ENCODE results near the gene TOP1. TPM values are rescaled to one million over a fixed set of nuclear protein-coding genes. Genes with fewer than 3 reads are reported as not detected.
A peak's percentile ranks its signal among the peaks of the same experiment; 100 is the strongest.

Gene TOP1
- total RNA-seq, 2 donors from 2014 or later, result 19.7 to 21.2 TPM

- H3K36me3 ChIP-seq, result no peaks in the 10 kb centered on the region
- H3K27ac ChIP-seq, result no peak overlapping the region
- TF ChIP-seq, protein P1, sequence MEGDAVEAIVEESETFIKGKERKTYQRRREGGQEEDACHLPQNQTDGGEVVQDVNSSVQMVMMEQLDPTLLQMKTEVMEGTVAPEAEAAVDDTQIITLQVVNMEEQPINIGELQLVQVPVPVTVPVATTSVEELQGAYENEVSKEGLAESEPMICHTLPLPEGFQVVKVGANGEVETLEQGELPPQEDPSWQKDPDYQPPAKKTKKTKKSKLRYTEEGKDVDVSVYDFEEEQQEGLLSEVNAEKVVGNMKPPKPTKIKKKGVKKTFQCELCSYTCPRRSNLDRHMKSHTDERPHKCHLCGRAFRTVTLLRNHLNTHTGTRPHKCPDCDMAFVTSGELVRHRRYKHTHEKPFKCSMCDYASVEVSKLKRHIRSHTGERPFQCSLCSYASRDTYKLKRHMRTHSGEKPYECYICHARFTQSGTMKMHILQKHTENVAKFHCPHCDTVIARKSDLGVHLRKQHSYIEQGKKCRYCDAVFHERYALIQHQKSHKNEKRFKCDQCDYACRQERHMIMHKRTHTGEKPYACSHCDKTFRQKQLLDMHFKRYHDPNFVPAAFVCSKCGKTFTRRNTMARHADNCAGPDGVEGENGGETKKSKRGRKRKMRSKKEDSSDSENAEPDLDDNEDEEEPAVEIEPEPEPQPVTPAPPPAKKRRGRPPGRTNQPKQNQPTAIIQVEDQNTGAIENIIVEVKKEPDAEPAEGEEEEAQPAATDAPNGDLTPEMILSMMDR (IDR thresholded peaks at IDR 0.05), result no peak
- no peaks in the 10 kb centered on the region for H3K27me3 ChIP-seq
- peaks cover 0 to 69% of the 10 kb centered on the region in 2 donors for H3K4me1 ChIP-seq
- no peak overlapping the region for H3K4me3 ChIP-seq
- DNase-seq (ENCODE audit: low spot score), result no peak
- no peaks in the 10 kb centered on the region for H3K9me3 ChIP-seq
These were observed 10.3 kb downstream of the TOP1 start for GRCh38 chr20:41038878-41039404.

GRCh38 chr20:41040855-41041254 is 12.2 kb downstream of the TOP1 start:
- peaks cover 0 to 66% of the 10 kb centered on the region in 2 donors for H3K4me1 ChIP-seq
- H3K4me3 ChIP-seq, result no peak overlapping the region
- no peak for DNase-seq (ENCODE audit: low spot score)
- H3K27ac ChIP-seq, result no peak overlapping the region
- TF ChIP-seq, protein P1 (IDR thresholded peaks at IDR 0.05), result no peak
- H3K27me3 ChIP-seq, result no peaks in the 10 kb centered on the region
- no peaks in the 10 kb centered on the region for H3K36me3 ChIP-seq
- H3K9me3 ChIP-seq, result no peaks in the 10 kb centered on the region

- Histone ChIP-seq H3K27me3 (no peaks in the 10 kb centered on the region), H3K27ac (no peak overlapping the region), H3K4me3 (no peak overlapping the region), H3K9me3 (no peaks in the 10 kb centered on the region), H3K36me3 (no peaks in the 10 kb centered on the region), H3K4me1 (peaks cover 0 to 68% of the 10 kb centered on the region in 2 donors)
- no peak for DNase-seq (ENCODE audit: low spot score)
- TF ChIP-seq, protein P1 (IDR thresholded peaks at IDR 0.05), result no peak
These were observed 13.1 kb downstream of the TOP1 start for GRCh38 chr20:41041693-41042092.

DNA sequence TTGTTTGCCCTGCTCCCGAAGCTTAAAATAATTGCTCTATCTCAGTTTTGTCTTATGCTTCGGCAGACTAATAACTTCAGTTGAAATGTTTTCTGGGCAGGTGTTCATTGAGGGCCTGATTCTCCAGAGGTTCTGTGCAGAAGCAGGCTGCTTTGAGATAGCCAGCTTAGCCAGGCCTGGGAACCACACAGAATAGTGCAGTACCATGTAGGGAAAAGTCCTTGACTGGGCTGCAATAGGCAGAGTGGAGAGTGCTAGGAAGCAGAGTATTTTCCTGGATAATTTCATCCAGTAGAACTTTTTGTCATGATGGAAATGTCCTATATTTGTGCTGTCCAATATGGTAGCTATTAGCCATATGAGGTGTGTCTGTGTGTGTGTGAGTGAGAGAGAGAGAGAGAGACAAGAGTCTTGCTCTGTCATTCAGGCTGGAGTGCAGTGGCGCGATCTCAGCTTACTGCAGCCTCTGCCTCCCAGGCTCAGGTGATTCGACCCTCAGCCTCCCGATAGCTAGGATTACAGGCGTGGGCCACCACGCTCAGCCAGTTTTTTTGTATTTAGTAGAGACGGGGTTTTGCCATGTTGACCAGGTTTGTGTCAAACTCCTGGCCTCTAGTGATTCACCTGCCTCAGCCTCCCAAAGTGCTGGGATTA is 15.9 kb downstream of the TOP1 start:
- TF ChIP-seq, protein P1 (IDR thresholded peaks at IDR 0.05), result no peak
- Histone ChIP-seq H3K27me3 (no peaks in the 10 kb centered on the region), H3K9me3 (no peaks in the 10 kb centered on the region), H3K36me3 (no peaks in the 10 kb centered on the region), H3K4me3 (no peak overlapping the region), H3K27ac (peak overlapping the region in 1 of 2 donors; percentile 24), H3K4me1 (peaks cover 0 to 82% of the 10 kb centered on the region in 2 donors)
- no peak for DNase-seq (ENCODE audit: low spot score)

DNA sequence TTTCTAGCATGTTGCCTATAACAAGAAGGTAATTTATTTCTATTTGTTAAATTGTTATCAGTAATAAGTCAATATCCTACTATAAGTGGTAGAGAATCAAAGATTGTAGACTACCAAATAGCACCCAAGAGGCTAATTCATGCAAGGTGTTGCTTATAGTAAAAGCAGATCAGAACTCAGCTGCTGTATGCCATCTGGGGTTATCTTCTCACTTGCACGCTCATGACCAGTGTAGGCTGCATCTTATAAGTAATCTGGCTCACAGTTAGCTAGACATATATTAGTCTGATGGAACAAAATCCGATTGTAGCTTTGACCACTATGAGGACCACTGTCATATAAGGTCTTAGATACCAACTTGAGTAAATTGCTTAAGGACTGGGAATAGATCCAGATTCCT is 17.0 kb downstream of the TOP1 start:
- no peaks in the 10 kb centered on the region for H3K27me3 ChIP-seq
- H3K4me3 ChIP-seq, result no peak overlapping the region
- no peaks in the 10 kb centered on the region for H3K9me3 ChIP-seq
- TF ChIP-seq, protein P1 (IDR thresholded peaks at IDR 0.05), result no peak
- H3K27ac ChIP-seq, result peak overlapping the region in 1 of 2 donors; percentile 9
- no peak for DNase-seq (ENCODE audit: low spot score)
- no peaks in the 10 kb centered on the region for H3K36me3 ChIP-seq
- H3K4me1 ChIP-seq, result peaks cover 0 to 88% of the 10 kb centered on the region in 2 donors
